Lung (tissue), 12 donors: Measurements from ENCODE around the gene TOM1. TPM values are rescaled to one million over a fixed set of nuclear protein-coding genes. Genes with fewer than 3 reads are reported as not detected.

Source experiments
- ATAC-seq: fragments of 200-7000 bp; cut with Tn5 transposase; one replicate; pipeline ENCODE4 v1.9.1; 2020; ENCODE audit warnings: moderate number of reproducible peaks; ENCODE audit not compliant: insufficient read depth, low FRiP score
- DNase-seq, 3 donors: peaks; one replicate each; pipeline ENCODE4 v3.0.0-alpha.2; 2013 to 2017
- H3K27ac ChIP-seq, 2 donors: one replicate each; pipeline ENCODE4 v1.5.1; 2013; ENCODE audit warnings: mild to moderate bottlenecking in 2 of 2, moderate library complexity in 2 of 2, control low read depth in 1 of 2, inconsistent platforms in 1 of 2, low read depth in 1 of 2, low read length in 1 of 2
- H3K27me3 ChIP-seq, 3 donors: one replicate each; pipeline ENCODE4 v1.5.1; 2013; ENCODE audit warnings: low read length in 2 of 3; ENCODE audit not compliant: control insufficient read depth in 3 of 3, insufficient read depth in 3 of 3
- H3K36me3 ChIP-seq, 4 donors: one replicate each; pipeline ENCODE4 v1.5.1; 2013; ENCODE audit warnings: low read length in 4 of 4, mild to moderate bottlenecking in 1 of 4, moderate library complexity in 1 of 4; ENCODE audit not compliant: control insufficient read depth in 4 of 4, insufficient read depth in 4 of 4
- H3K4me1 ChIP-seq, 5 donors: one replicate each; pipeline ENCODE4 v1.5.1; 2013; ENCODE audit warnings: low read length in 5 of 5, mild to moderate bottlenecking in 2 of 5, moderate library complexity in 1 of 5; ENCODE audit not compliant: control insufficient read depth in 5 of 5, insufficient read depth in 5 of 5
- H3K4me3 ChIP-seq: one replicate; pipeline ENCODE4 v1.5.1; 2013; ENCODE audit warnings: mild to moderate bottlenecking, control low read depth, moderate library complexity
- H3K9ac ChIP-seq, 2 donors: one replicate each; pipeline ENCODE4 v1.5.1; 2013; ENCODE audit warnings: low read length in 2 of 2, control low read depth in 1 of 2; ENCODE audit not compliant: insufficient read depth in 1 of 2
- H3K9me3 ChIP-seq, 4 donors: one replicate each; pipeline ENCODE4 v1.5.1; 2013; ENCODE audit warnings: low read length in 3 of 4, mild to moderate bottlenecking in 1 of 4, moderate library complexity in 1 of 4; ENCODE audit not compliant: control insufficient read depth in 4 of 4, insufficient read depth in 3 of 4
- CTCF ChIP-seq: IDR thresholded peaks from 2 replicates; pipeline ENCODE4 v1.5.1; 2012; ENCODE audit warnings: mild to moderate bottlenecking; ENCODE audit errors: control extremely low read depth, extremely low read depth
- WGBS, 2 donors: extraction: QIAGEN DNeasy Blood & Tissue Kit; methylation state at CpG; one replicate each; pipeline ENCODE4 v1.1.7; 2013; 5-methylcytosine and 5-hydroxymethylcytosine counted together
- polyA plus RNA-seq, 2 donors: library from polyadenylated mRNA; stranded (reverse); fragments of 200-250 nt; gene quantifications; one replicate each; pipeline ENCODE4 v1.2.1, GENCODE V29; 2013
- total RNA-seq, 2 donors: library from RNA; depleted of rRNA in 1 of 2; stranded (reverse); fragments of >200 nt in 1 of 2; gene quantifications; one replicate each; pipeline ENCODE4 v1.2.1, GENCODE V29; 2014 to 2021
- donor health status: control.
- donor health status: control.
- donor health status: Bipolar disorder and iron deficiency.
- donor health status: healthy.
- donor health status: DM: yes; HTN: yes; CAD: no.

The TOM1 gene
- total and polyA plus RNA-seq, 4 donors, result 53.4 to 131 (median 72.6) TPM

DNA sequence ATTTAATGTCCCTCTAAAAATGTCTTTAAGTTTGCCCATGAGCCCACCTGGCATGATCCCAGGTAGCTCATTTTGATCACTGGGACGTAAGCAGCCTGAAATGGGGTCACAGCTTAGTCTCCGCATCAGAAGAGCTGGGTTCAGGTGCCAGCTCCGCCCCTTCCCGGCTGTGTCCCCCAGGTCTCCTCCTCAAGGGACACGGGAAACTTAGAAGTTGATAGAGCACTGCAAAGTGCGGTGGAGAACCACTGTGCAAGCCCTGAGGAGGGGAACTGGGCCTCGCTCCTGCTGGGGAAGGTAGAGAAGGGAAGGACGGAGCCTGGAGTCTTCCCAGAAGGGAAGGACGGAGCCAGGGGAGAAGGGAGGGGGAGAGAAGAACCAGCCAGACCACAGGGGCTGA lies 7.7 kb downstream of the TOM1 start:
- DNase-seq, result no peak
- Histone ChIP-seq H3K36me3 (peaks cover 0 to 11% (median 4%) of the 10 kb centered on the region in 4 donors), H3K27me3 (no peaks in the 10 kb centered on the region), H3K4me1 (peaks cover 0 to 21% (median 8%) of the 10 kb centered on the region in 5 donors), H3K9ac (no peak overlapping the region), H3K4me3 (no peak overlapping the region), H3K27ac (no peak overlapping the region), H3K9me3 (no peaks in the 10 kb centered on the region)
- WGBS, 2 donors, result 80% methylated on average over 9 of the region's 9 CpGs
- no peak for ATAC-seq
- TF ChIP-seq CTCF, result no peak

DNA sequence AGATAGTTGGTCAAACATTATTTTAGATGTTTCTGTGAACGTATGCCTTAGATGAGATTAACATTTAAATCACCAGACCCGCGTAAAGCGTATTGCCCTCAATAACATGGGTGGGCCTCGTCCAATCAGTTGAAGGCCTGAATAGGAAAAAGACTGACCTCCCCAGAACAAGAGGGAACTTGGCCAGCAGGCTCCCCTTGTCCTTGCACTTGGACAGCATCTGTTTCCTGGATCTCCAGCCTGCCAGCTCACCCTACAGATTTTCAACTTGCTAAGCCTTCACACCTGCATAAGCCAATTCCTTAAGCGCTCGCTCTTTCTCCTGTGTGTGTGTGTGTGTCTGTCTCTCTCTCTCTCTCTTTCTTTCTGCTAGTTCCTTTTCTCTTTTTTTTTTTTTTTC lies 8.2 kb downstream of the TOM1 start:
- Histone ChIP-seq H3K36me3 (peaks cover 0 to 11% (median 3%) of the 10 kb centered on the region in 4 donors), H3K4me1 (peaks cover 0 to 25% (median 8%) of the 10 kb centered on the region in 5 donors), H3K27me3 (no peaks in the 10 kb centered on the region), H3K4me3 (no peak overlapping the region), H3K9ac (no peak overlapping the region), H3K27ac (no peak overlapping the region), H3K9me3 (no peaks in the 10 kb centered on the region)
- DNase-seq, result no peak
- 90 to 91% methylated on average over 7 of the region's 7 CpGs for WGBS, 2 donors
- no peak for TF ChIP-seq CTCF
- ATAC-seq, result no peak

GRCh38 chr22:35308480-35309021 lies 8.9 kb downstream of the TOM1 start:
- H3K27me3 ChIP-seq, result no peaks in the 10 kb centered on the region
- peaks cover 0 to 25% (median 8%) of the 10 kb centered on the region in 5 donors for H3K4me1 ChIP-seq
- no peak overlapping the region for H3K27ac ChIP-seq
- DNase-seq (no peak), ATAC-seq (no peak)
- no peak overlapping the region for H3K9ac ChIP-seq
- H3K9me3 ChIP-seq, result no peaks in the 10 kb centered on the region
- no peak for TF ChIP-seq CTCF
- H3K36me3 ChIP-seq, result peaks cover 0 to 9% (median 1%) of the 10 kb centered on the region in 4 donors
- WGBS, 2 donors, result 43 to 68% methylated on average over 6 of the region's 6 CpGs
- no peak overlapping the region for H3K4me3 ChIP-seq
